CD14-positive monocyte (primary cell): ENCODE measurements around the gene UGT1A8. TPM values are rescaled to one million over a fixed set of nuclear protein-coding genes. Genes with fewer than 3 reads are reported as not detected.

Experiments
- DNase-seq, 3 donors: peaks; one replicate each; pipeline ENCODE4 v3.0.0-alpha.2; 2011 to 2022
- H2AFZ ChIP-seq: 2 replicates; pipeline ENCODE4 v1.6.0; 2012; ENCODE audit warnings: mild to moderate bottlenecking, low read depth, low read length, inconsistent platforms; ENCODE audit not compliant: insufficient read depth, poor library complexity, severe bottlenecking
- H3K27ac ChIP-seq, 2 donors: 1 replicate in 1 of 2; 2 replicates in 1 of 2; pipeline ENCODE4 v1.5.1; 2012 to 2013; ENCODE audit warnings: low read length in 2 of 2, control low read depth in 1 of 2, inconsistent platforms in 1 of 2, low read depth in 1 of 2, mild to moderate bottlenecking in 1 of 2
- H3K27me3 ChIP-seq, 2 donors: one replicate each; pipeline versions ENCODE4 v1.6.0 to v1.6.1; 2011 to 2013; ENCODE audit warnings: low read length in 2 of 2; ENCODE audit not compliant: control insufficient read depth in 2 of 2, insufficient read depth in 2 of 2
- H3K36me3 ChIP-seq, 2 donors: replicated peaks in 1 of 2; 1 replicate in 1 of 2; 2 replicates in 1 of 2; pipeline versions ENCODE4 v1.5.1 to v1.6.1; 2012 to 2013; ENCODE audit warnings: low read length in 2 of 2, control low read depth in 1 of 2, inconsistent platforms in 1 of 2, mild to moderate bottlenecking in 1 of 2; ENCODE audit not compliant: insufficient read depth in 2 of 2, control insufficient read depth in 1 of 2
- H3K4me1 ChIP-seq, 2 donors: 1 replicate in 1 of 2; 2 replicates in 1 of 2; pipeline versions ENCODE4 v1.5.1 to v1.6.1; 2012 to 2013; ENCODE audit warnings: low read length in 2 of 2, control low read depth in 1 of 2, inconsistent platforms in 1 of 2, mild to moderate bottlenecking in 1 of 2, moderate library complexity in 1 of 2; ENCODE audit not compliant: insufficient read depth in 2 of 2, control insufficient read depth in 1 of 2
- H3K4me2 ChIP-seq: replicated peaks from 2 replicates; pipeline ENCODE3; 2012; ENCODE audit warnings: low read length, moderate library complexity, mild to moderate bottlenecking; ENCODE audit not compliant: poor library complexity, severe bottlenecking; ENCODE audit errors: extremely low read depth
- H3K4me3 ChIP-seq, 3 experiments: fragments of 200-600 bp in 1 of 3; sonication (generic) in 1 of 3; replicated peaks in 1 of 3; 1 replicate in 2 of 3; 2 replicates in 1 of 3; pipeline ENCODE4 v1.5.1; 2011 to 2013; ENCODE audit warnings: low read length in 3 of 3, mild to moderate bottlenecking in 3 of 3, control low read depth in 2 of 3, low read depth in 2 of 3, inconsistent platforms in 1 of 3, moderate library complexity in 1 of 3
- H3K79me2 ChIP-seq: 2 replicates; pipeline ENCODE4 v1.6.0; 2012; ENCODE audit warnings: mild to moderate bottlenecking, control low read depth, inconsistent platforms, low read length, moderate library complexity; ENCODE audit not compliant: insufficient read depth
- H3K9ac ChIP-seq: 2 replicates; pipeline ENCODE4 v1.6.0; 2017; ENCODE audit warnings: low read length, mild to moderate bottlenecking; ENCODE audit not compliant: insufficient read depth, poor library complexity, severe bottlenecking
- H3K9me3 ChIP-seq, 2 donors: replicated peaks in 1 of 2; 1 replicate in 1 of 2; 2 replicates in 1 of 2; pipeline versions ENCODE4 v1.5.1 to v1.6.1; 2012 to 2013; ENCODE audit warnings: low read length in 2 of 2, control low read depth in 1 of 2; ENCODE audit not compliant: control insufficient read depth in 1 of 2, insufficient read depth in 1 of 2
- H4K20me1 ChIP-seq: 2 replicates; pipeline ENCODE4 v1.6.0; 2012; ENCODE audit warnings: mild to moderate bottlenecking, low read length, control low read depth, moderate library complexity; ENCODE audit not compliant: insufficient read depth
- H3K27ac Mint-ChIP-seq, 7 donors: one replicate each; pipeline ENCODE4 v1.8.0; 2020; ENCODE audit warnings: mild to moderate bottlenecking in 7 of 7, mixed read lengths in 7 of 7, moderate library complexity in 6 of 7, inconsistent platforms in 2 of 7
- H3K27me3 Mint-ChIP-seq, 3 donors: one replicate each; pipeline ENCODE4 v1.8.0; 2021 to 2022; ENCODE audit warnings: low read depth in 3 of 3, mild to moderate bottlenecking in 3 of 3, mixed read lengths in 3 of 3, moderate library complexity in 3 of 3, inconsistent platforms in 1 of 3
- H3K36me3 Mint-ChIP-seq, 2 donors: one replicate each; pipeline ENCODE4 v1.8.0; 2020; ENCODE audit warnings: mixed read lengths in 2 of 2, inconsistent platforms in 1 of 2, mild to moderate bottlenecking in 1 of 2
- H3K4me1 Mint-ChIP-seq: one replicate; pipeline ENCODE4 v1.8.0; 2020; ENCODE audit warnings: mild to moderate bottlenecking, mixed read lengths
- H3K4me3 Mint-ChIP-seq, 2 donors: one replicate each; pipeline ENCODE4 v1.8.0; 2020; ENCODE audit warnings: mild to moderate bottlenecking in 2 of 2, mixed read lengths in 2 of 2, moderate library complexity in 1 of 2
- H3K9me3 Mint-ChIP-seq, 7 donors: one replicate each; pipeline ENCODE4 v1.8.0; 2020 to 2022; ENCODE audit warnings: mixed read lengths in 7 of 7, mild to moderate bottlenecking in 6 of 7, moderate library complexity in 6 of 7, inconsistent platforms in 2 of 7
- WGBS: methylation state at CpG from one replicate; pipeline ENCODE4 v1.1.5; 2013; ENCODE audit warnings: missing lambda C conversion rate; ENCODE audit not compliant: insufficient coverage; 5-methylcytosine and 5-hydroxymethylcytosine counted together
- intact Hi-C, 2 donors: fragments of 100-400 bp; cut with micrococcal nuclease; formaldehyde crosslinking; loops; one replicate each; pipeline versions ENCODE4 v1.15.0 to v1.15.1; 2023
- polyA plus RNA-seq, 3 donors: library from polyadenylated mRNA; depleted of rRNA in 1 of 3; unstranded in 2 of 3; stranded (reverse) in 1 of 3; fragments of 300-500 nt in 2 of 3; fragments of >200 nt in 1 of 3; fragmentation: Illumina TruSeq in 2 of 3; gene quantifications; 1 replicate in 2 of 3; 2 replicates in 1 of 3; pipeline ENCODE4 v1.2.3, GENCODE V29; 2012 to 2021
- TF ChIP-seq, protein P1 (sequence below): fragments of 200-600 bp; IDR thresholded peaks from one replicate; pipeline ENCODE4 v1.8.0; 2022; ENCODE audit warnings: antibody characterized with exemption, mild to moderate bottlenecking

The UGT1A8 gene
- polyA plus RNA-seq, 3 donors = not detected

GRCh38 chr2:233638836-233639235, 21.4 kb downstream of the UGT1A8 start:
- Mint-ChIP-seq H3K27ac (no peak overlapping the region), H3K27me3 (peaks cover 1 to 3% (median 3%) of the 10 kb centered on the region in 3 donors), H3K4me1 (no peaks in the 10 kb centered on the region), H3K4me3 (no peak overlapping the region), H3K9me3 (peaks cover 2 to 9% (median 4%) of the 10 kb centered on the region in 7 donors), H3K36me3 (no peaks in the 10 kb centered on the region)
- DNase-seq = no peak
- no peak overlapping the region for H3K4me2 ChIP-seq
- TF ChIP-seq, protein P1, sequence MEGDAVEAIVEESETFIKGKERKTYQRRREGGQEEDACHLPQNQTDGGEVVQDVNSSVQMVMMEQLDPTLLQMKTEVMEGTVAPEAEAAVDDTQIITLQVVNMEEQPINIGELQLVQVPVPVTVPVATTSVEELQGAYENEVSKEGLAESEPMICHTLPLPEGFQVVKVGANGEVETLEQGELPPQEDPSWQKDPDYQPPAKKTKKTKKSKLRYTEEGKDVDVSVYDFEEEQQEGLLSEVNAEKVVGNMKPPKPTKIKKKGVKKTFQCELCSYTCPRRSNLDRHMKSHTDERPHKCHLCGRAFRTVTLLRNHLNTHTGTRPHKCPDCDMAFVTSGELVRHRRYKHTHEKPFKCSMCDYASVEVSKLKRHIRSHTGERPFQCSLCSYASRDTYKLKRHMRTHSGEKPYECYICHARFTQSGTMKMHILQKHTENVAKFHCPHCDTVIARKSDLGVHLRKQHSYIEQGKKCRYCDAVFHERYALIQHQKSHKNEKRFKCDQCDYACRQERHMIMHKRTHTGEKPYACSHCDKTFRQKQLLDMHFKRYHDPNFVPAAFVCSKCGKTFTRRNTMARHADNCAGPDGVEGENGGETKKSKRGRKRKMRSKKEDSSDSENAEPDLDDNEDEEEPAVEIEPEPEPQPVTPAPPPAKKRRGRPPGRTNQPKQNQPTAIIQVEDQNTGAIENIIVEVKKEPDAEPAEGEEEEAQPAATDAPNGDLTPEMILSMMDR = no peak
- H3K4me3 ChIP-seq = no peak overlapping the region
- H3K9me3 ChIP-seq = peaks cover 0 to 6% of the 10 kb centered on the region in 2 donors
- no peak overlapping the region for H3K9ac ChIP-seq
- no peaks in the 10 kb centered on the region for H3K4me1 ChIP-seq
- intact Hi-C loops = no loop called here
- H3K27ac ChIP-seq = no peak overlapping the region
- no peaks in the 10 kb centered on the region for H3K27me3 ChIP-seq
- 100% methylated on average over 1 of the region's 5 CpGs for WGBS
- no peaks in the 10 kb centered on the region for H3K36me3 ChIP-seq
- no peaks in the 10 kb centered on the region for H4K20me1 ChIP-seq
- no peaks in the 10 kb centered on the region for H3K79me2 ChIP-seq
- H2AFZ ChIP-seq = no peak overlapping the region

DNA sequence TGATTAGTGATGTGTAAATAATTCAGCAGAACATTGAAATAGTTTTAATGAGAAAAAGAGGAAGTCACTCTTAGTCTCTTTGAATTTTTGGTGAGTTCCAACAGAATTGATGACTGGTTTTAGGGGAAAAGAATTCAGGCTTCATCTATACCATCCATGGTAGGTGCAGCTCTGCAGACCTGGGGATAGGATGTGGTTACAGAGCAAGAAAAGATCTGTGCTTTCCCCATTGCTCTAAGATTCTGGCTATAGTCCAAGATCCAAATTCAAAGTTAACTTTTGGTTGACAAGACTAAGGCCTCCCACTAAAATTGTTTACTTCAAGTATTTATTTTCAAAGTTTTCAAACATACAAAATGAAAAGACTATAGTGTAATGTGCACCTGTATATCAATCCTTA, 22.4 kb downstream of the UGT1A8 start:
- no peak overlapping the region for H3K4me2 ChIP-seq
- H3K27me3 ChIP-seq = no peaks in the 10 kb centered on the region
- Mint-ChIP-seq H3K4me1 (no peaks in the 10 kb centered on the region), H3K27me3 (peaks cover 0 to 5% (median 1%) of the 10 kb centered on the region in 3 donors), H3K27ac (no peak overlapping the region), H3K9me3 (peaks cover 3 to 12% (median 9%) of the 10 kb centered on the region in 7 donors), H3K36me3 (no peaks in the 10 kb centered on the region), H3K4me3 (no peak overlapping the region)
- H3K27ac ChIP-seq = no peak overlapping the region
- H3K79me2 ChIP-seq = no peaks in the 10 kb centered on the region
- intact Hi-C loops = no loop called here
- H3K4me1 ChIP-seq = no peaks in the 10 kb centered on the region
- TF ChIP-seq, protein P1 = no peak
- H2AFZ ChIP-seq = no peak overlapping the region
- DNase-seq = no peak
- H3K36me3 ChIP-seq = no peaks in the 10 kb centered on the region
- H4K20me1 ChIP-seq = no peaks in the 10 kb centered on the region
- no peak overlapping the region for H3K4me3 ChIP-seq
- peaks cover 0 to 14% of the 10 kb centered on the region in 2 donors for H3K9me3 ChIP-seq
- no peak overlapping the region for H3K9ac ChIP-seq
